Activated T-helper 1 cell treated with anti-CD3 and anti-CD28 coated beads, Interleukin-2, amount 50 U/mL, for 16 hours (primary cell): ENCODE results near the gene C20orf202.
A peak's percentile ranks its signal among the peaks of the same experiment; 100 is the strongest.
"Not testable (repeated sequence)": the region's sequence is repeated elsewhere in the genome, so short reads cannot be mapped to it uniquely, and the experiment has no call there.

Experiments
- DNase-seq, 2 donors: peaks; one replicate each; pipeline ENCODE4 v3.0.0-alpha.2; 2020; ENCODE audit warnings: low read depth in 1 of 2, low spot score in 1 of 2

Gene C20orf202

DNA sequence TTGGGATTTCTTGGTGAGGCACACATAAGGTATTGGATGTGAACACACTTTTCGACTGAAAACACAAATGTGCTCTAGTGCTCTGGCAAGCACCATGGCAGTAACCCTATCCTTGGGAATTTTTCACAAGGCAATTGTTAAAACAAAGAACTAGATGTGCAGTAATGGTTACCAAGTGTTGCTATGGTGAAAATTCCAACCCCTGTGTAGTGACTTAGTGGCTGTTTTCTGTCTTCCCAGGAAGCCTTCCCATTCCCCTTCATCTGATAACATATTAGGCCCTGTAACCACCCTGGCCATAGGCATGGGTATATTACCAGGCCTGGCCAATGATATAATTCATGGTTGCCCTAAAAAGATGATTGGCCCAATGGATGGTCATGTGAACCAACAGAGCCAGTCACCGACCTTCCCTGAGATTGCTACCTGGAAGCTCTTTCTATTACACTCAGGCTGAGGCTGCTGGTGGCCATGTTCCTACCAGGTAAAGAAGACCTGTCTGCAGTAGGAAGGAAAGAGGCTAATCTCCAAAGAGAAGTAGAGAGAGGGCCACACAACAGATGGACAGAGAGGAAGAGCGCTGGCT, 4.1 kb downstream of the C20orf202 start:
- no peak for DNase-seq

DNA sequence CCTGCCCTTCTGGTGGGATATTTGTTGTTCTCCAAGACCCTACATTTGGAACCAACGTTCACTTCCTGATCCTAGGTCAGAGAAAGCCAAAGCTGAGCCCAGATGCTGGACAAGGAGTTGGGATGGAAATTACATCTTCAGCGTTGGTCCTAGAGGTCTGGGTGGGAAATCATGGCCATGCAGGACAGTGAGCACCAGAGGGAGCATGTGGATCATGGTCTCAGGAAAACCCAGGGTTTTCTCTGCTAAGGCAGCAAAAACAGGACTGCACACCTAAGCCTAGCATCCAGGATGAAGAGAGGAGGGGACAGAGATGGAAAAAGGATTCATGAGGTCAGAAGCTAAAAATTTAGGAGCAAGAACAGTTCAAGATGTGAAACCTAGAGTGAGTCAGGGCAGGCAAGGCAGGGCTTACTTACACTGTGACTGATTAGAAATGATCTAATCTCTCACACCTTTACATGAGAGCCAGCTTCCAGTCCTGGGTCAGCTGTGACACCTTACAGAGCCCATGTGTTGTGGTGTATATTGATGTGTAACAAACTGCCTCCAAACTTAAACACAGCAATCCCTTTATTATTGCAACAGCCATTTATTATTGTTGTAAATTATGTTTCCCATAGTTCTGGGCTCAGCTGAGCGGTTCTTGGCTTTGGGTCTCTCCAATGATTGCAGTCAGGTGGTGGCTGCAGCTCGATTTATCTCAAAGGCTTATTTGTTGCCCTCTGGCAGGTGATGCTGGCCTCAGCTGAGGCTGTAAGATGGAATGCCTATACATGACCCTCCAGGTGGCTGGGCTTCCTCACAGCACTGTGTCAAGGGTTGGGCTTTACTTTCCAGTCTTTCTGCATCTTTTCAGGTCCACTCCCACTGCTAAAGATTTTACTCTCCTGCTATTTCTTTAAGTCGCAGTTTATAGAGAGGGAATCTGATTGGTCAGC, 6.5 kb downstream of the C20orf202 start:
- DNase-seq: no peak

GRCh38 chr20:1210501-1210900, 7.2 kb downstream of the C20orf202 start:
- DNase-seq: no peak

GRCh38 chr20:1212023-1212422, 8.8 kb downstream of the C20orf202 start:
- no peak for DNase-seq

DNA sequence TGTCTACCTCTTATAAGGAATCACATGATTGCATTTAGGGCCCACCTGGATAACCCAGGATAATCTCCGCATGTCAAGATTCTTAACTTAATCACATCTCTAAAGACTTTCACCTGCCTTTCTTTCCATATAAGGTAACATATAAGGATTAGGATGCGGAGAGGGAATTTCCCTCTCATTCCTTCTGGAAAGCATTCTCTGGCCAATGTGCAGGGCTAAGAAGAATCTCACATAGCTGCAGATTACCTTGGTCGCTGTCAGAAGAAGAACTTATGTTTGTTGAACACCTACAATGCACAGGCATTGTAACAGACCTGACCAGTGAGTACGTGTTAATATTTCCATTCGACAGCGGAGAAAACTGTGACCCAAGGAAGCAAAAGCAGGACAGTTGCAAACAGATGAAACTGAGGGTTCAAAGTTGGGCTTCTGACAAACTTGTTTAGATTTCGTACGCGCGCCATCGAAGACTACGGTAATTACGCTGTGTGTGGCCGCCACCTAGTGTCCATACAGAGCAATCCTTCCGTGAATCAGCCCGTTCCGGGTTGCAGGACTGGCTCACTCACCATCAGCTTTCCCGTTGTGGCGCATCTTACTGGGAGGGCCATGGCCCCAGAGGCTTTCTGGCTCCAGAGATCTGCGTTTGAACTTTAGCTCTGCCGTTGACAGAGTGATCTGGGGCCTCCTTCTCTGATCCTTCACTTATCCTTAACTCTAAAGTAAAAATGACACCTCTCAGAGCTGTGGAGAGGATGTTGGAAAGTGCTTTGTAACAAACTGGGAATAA, 9.5 kb downstream of the C20orf202 start:
- DNase-seq: peak; percentile 32 to 41

- DNase-seq: no peak
Measured at GRCh38 chr20:1214838-1215261, 11.6 kb downstream of the C20orf202 start.

DNA sequence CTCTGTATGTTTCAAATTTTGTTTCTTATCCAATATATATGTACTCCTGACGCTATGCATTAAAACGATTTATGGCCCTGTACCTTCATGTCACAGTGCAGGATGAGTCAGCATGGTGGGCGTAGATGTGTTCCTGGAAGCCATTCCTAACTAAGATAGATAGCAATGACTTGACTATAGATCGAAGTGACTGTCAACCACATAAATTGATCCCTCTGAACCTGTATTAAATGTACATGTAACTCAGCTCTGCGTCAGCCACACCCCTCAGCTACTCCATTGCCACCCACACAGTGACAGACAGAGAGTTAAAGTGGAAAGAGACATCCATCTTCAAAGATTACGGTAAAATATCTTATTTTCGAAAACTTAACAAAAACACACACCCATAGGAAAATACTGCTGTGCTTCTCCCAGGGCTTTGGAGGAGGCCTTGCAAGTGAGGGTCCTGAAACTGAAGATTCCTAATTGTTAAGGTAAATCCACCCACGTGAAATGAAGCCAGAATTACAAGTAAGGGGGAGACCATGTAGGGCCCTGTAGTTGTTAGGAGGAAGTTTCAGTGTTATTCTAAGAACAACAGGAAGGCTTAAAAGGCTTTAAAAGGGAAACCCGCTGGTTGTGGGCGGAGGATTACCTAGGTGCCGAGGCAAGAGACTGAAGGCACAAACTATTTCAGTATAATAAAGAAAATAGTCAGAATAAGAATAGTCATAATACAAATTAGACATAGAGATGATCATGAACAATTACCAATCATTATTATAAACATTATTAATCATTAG, 12.3 kb downstream of the C20orf202 start:
- no peak for DNase-seq

DNA sequence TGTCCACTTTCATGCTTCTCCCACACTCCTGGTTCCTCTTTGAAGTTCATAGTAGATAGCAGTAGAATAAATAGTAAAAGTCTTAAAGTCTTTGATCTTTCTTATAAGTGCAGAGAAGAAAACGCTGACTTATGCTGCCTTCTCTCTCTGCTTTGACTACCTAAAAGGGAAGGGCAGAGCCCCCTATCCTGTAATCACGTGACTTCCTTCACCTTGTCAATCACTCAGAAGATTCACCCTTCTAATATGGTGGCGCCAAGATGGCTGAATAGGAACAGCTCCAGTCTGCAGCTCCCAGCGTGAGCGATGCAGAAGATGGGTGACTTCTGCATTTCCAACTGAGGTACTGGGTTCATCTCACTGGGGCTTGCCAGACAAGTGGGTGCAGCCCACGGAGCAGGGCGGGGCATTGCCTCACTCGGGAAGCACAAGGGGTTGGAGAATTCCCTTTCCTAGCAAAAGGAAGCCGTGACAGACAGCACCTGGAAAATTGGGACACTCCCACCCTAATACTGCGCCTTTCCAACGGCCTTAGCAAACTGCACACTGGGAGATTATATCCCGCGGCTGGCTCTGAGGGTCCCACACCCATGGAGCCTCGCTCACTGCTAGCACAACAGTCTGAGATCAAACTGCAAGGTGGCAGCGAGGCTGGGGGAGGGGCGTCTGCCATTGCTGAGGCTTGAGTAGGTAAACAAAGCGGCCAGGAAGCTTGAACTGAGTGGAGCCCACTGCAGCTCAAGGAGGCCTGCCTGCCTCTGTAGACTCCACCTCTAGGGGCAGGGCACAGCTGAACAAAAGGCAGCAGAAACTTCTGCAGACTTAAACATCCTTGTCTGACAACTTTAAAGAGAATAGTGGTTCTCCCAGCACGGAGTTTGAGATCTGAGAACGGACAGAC, 13.5 kb downstream of the C20orf202 start:
- not testable (repeated sequence) for DNase-seq

- not testable (repeated sequence) for DNase-seq
Measured at GRCh38 chr20:1222750-1223149, 19.5 kb downstream of the C20orf202 start.

- DNase-seq: no peak
Measured at GRCh38 chr20:1224205-1224890, 21.1 kb downstream of the C20orf202 start.

DNA sequence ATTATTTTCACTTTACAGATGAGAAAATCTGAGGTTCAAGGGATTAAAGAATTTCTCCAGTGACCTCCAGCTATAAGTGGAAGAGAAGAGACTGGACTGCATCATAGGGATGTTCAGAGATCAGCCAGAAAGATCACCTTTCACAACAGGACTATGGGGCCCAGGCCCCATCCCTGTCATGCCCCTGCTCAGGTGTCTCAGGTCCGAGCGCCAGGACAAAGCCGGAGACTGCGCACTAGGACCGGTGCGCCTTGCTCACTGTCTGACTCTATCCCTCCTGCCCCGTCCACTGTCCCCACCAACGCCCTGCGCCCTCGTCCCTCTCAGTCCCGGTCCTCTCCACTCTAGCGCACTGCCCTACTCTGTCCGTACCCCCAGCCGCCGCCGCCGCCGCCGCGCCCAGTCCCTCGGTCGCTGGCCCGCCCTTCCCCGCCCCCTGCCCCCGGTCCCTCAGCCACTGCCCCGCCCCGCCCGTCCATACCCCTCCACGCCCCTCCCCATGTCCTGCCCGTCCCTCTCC, 22.1 kb downstream of the C20orf202 start:
- DNase-seq: no peak

GRCh38 chr20:1225783-1226654, 22.8 kb downstream of the C20orf202 start, which contains the start of gene RAD21L1:
TSS of gene RAD21L1 (plus strand) at chr20:1226044. CDS start at chr20:1228454, 2,410 bp downstream.
- peak; percentile 76 to 77 for DNase-seq

GRCh38 chr20:1229541-1229940, 26.3 kb downstream of the C20orf202 start:
- DNase-seq: no peak

DNA sequence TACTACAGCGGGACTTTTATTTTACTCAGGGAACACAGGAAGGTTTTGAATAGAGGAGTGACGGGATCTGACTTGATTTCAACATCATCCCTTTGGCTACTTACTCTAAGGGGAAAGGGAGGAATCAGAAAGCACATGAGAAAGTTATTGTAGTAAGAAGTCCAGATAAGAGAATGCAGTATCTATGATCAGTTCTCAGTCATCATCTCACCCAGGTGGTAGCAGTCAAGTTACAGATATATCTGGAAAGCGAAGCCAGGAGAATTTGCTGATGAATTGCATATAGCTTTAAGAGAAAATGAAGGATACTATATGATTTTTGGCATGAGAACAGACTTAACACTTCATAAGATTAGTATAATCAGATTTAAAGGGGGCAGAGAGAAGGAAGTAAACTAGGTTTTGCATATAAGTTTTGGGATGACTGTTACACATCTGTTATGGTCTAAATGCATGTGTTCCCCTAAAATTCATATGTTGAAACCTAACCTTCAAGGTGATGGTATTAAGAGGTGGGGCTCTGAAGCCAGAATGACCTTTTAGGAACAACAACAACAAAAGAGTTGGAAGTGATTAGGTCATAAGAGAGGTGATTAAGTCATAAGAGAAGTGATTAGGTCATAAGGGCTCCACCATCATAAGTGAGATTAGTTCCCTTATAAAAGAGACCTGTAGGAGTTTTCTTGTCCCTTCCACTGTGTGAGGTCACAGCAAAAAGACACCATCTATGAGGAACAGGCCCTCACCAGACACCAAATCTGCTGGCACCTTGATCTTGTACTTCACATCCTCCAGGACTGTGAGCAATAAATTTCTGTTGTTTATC, 29.2 kb downstream of the C20orf202 start:
- no peak for DNase-seq

GRCh38 chr20:1240549-1240948, 37.3 kb downstream of the C20orf202 start:
- DNase-seq: no peak

- DNase-seq: no peak
Measured at GRCh38 chr20:1241456-1241855, 38.2 kb downstream of the C20orf202 start.

GRCh38 chr20:1242099-1242498, 38.8 kb downstream of the C20orf202 start:
- DNase-seq: no peak
